Stimulated activated CD4-positive, alpha-beta T cell treated with anti-CD3 and anti-CD28 coated beads, Interleukin-4, amount 100 ng/mL, for 1 hour (primary cell): ENCODE data around the gene SMIM1.

Experiments used
- DNase-seq: peaks from one replicate; pipeline ENCODE4 v3.0.0-alpha.2; 2020

The SMIM1 gene

DNA sequence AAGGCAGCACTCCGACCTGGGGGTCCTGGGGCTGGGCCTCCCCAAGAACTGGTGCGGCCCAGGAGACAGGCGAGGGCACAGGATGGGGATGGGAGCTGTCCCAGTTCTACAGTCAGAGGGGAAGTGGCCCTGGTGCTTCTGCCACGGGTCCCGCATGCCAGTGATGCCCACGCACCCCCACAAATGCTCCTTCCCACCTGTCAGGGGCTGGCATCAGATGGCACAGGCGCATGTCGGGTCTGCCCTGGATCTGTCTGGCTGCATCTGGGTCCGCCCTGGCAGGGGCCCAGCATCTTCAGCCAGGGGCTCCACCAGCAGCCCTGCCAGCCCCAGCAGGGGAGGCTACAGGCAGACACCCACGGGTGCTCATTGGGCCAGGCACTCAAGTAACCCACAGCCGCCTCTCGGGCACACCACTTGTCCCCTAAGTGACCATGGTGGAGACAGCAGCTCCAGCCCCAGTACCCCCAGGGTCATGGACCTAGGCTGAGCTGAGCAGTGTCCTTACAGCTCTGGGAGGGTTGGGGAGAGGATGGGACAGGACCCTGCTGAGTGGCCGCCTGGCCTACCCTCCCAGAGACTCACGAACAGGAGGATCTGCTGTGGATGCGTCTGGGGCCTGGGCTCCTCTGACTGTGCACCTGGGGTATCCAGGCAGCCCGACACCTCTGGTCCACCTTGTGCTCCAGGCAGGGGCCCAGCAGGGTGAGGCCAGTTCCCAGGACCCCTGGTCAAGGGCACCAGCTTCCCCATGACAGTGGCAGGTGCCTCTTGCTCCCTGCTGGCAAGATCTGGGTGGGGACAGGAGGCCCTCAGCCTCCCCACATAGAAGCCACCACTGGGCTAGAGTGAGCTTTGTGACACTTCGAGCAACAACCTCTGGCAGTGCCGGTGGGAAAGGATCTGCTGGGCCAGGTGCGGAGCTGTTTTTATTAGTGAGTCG is 5.4 kb downstream of the SMIM1 start:
- no peak for DNase-seq

DNA sequence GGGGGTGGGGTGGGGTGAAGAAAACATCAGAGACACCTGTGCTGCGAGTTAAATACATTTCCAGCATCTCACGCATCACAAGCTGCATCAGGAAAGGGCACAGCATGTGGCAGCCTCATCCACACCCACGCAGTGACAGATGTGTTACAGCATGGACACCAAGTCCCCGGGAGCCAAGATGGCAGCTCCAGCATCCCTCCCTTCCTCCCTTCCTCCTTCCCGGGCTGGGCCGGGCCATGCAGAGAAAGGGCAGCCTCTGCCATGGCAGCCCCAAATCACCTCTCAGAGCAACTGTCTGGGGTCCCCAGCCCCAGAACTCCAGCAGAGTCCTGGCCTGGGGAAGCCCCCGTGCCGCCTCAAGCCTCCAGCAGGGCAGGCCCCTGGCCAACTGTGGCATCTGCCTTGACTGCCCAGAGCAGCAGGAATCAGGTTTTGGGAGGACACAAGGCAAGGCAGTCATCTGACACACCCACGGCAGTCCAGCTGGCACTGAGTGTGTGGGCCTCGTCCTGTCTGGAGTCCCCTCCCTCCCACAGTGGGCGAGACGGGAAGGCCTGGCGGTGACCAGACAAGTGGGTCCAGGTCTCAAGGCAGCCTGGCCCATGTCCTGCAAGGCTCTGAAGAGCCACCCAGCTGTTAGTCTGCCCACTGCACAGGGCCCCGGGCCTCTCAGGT is 6.2 kb downstream of the SMIM1 start:
- no peak for DNase-seq

DNA sequence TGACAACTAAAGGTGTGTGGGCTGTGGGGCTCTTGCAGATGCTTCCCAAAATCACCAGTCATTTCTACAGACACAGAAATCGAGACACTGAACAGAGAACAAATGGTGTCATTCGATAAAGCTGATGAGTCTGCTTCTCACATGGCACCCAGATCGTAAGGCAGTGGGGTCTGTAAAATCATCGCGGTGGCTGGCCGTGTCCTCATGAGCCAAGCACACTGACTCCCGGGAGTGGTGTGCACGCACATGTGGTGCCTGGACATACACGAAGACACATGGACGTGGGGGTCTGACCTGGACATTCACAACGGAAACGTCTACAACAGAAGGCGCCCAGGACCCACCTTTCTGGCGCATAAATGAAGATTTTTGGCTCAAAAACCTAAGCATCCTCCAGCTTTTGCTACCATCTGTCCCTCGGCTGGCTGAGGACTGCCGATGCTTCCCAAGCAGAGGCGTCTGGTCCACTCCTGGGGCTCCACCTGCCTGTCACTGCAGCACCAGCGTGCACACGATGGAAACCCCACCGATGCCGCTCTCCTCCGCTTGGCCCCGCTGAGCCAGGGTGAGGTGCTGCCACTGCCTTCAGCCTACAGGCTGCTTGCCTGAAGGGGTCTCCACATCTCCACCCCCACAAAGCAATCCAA is 6.8 kb downstream of the SMIM1 start:
- no peak for DNase-seq

DNA sequence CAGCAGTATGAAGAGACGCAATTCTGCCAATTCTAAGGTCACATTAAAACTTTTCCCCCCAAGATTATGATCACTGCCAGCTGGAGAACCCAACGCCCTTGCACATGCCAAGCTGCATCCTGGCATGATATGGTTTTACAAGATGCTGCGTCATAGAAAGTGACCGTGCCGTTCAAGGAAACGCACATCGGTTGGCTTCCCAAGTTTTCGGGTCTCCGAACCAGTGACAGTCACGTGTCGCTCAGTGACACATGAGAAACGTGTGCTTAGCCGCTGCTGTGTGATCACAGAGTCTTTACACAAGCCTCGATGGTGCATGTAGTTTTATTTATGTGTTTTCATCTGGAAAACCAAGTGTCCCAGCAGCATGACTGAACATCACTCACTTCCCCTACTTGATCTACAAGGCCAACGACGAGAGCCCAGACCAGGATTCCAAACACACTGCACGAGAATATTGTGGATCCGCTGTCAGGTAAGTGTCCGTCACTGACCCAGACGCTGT is 7.4 kb downstream of the SMIM1 start:
- no peak for DNase-seq

DNA sequence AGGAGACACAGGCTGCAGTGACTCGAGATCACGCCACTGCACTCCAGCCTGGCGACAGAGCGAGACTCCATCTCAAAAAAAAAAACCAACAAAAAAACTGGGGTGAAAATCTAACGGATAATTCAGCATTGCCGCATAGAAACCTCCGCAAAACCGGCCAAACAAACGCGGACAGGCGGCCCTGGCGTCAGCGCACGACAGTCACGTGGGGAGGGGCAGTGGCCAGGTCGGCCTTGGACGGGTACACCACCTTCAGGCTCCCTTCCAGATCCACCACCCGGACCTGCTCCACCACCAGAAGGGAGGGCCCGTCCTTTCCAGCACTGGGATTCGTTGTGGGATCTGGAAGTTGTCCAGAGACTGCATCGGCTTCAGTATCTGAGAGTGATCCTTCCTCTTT is 8.4 kb downstream of the SMIM1 start:
- no peak for DNase-seq

DNA sequence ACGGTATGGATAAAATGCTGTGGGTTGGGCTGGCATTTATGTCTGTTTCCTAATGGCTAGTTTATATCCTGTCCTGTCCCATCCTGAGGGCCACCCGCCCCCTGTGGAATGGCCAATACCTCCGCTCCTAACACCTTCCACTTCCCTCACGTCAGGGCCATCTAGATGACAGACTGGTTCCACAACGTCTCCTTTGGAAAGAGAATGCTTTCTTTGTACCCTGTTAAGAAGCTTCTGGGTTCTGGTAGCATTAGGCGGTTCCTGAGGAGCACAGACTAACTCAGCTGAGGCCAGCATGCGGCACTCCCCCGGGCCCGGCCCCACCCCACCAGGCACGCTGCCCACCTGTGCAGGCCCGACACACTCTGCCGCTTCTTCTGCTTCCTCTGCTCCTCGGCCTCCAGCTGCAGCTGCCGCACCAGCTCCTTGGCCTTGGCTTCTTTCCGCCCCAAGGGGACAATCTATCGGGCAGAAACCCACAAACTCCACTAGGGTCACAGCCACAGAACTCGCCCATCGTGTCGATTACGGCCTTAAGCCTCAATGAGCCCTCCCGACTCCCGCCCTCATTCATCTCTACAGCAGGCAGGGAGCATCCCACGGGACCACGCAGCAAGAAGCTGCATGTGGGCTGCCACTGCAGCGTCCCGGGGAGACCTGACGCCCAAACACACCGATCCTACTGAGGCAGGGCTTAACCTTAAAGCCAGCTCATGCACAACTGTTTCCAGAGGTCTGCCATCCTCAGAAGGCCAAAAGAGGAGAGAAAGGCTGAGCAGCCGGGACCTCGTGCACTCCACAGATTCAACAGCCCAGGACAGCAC is 11.3 kb downstream of the SMIM1 start:
- DNase-seq, result no peak

DNA sequence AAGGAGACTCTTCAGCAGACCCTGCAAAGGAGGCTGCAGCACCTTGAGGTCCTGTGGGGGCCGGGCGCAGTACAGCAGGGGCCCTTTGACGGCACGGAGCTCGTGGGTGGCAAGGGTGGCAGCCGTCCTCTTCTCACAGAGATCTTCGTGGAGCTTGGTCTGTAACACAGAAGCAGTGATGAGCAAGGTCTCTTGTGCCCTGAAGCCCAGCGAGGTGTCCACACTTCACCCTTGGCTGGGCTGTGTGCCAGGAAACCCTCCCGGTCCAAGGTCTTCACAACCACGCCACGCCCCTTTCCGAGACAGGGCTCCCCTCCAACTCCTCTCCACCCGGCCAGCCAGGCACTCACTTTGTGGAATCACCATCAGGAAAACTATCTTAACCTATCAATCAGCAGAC is 12.5 kb downstream of the SMIM1 start:
- no peak for DNase-seq

DNA sequence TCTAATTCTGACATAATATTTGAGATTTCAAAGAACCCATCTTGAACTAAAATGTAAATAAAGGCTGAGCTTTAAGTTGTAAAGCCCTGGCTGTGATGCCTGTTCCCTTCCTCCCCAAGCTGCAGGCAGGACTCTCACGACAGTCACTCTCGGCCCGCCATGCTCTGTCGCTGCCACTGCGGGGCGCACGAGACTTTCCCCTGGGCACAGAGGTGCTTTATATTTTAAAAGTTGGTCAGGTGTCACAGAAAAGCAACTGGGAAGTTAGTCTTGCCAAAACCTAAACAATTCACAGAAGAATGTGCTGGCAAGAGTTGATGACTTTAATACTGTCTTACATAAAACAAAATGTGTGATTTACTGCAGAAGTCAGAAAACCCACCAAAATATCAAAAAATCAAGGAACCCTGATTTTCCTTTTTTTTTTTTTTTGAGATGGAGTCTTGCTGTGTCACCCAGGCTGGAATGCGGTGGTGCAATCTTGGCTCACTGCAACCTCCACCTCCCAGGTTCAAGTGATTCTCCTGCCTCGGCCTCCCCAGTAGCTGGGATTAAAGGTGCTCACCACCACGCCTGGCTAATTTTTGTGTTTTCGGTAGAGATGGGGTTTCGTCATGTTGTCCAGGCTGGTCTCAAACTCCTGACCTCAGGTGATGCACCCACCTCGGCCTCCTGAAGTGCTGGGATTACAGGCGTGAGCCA is 13.1 kb downstream of the SMIM1 start:
- no peak for DNase-seq

DNA sequence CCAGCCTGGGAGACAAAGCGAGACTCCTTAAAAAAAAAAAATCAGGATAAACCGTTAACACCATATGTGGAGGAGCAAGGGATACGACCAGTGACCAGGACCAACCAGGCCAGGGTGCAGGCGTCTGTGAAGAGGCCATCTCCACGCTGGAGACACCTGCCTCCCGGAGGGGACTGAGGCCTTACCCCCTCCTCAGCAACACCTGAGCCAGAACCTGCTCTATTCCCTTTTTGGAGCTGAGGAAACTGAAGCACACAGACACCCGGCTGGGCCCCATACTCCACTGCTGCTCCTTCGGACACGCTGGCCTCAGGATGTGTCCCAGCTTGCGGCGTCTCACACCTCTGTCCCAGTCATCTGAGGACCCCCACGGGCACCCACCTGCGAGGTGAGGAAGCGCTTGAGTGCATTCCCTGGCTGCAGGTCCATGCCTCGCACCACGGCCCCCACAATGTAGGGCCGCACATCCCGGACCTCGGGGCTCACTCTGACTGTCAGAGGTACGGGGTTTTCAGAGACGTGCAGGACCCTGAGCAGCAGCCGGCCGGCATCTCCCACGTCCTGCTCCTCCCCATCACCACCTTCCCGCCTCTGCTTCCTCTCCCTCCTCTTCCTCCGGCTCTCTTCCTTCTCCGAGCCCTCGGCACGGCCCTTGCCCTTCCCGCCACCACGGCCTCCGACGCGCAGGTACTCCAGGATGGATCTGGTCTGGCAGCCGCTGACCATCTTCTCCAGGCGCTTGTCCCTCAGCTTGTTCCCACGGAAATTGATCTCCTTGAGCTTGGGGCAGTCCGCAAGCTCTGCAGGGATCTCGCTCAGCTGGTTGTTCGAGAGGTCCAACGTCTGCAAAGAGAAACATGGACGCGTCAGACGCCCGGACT is 14.2 kb downstream of the SMIM1 start:
- no peak for DNase-seq

DNA sequence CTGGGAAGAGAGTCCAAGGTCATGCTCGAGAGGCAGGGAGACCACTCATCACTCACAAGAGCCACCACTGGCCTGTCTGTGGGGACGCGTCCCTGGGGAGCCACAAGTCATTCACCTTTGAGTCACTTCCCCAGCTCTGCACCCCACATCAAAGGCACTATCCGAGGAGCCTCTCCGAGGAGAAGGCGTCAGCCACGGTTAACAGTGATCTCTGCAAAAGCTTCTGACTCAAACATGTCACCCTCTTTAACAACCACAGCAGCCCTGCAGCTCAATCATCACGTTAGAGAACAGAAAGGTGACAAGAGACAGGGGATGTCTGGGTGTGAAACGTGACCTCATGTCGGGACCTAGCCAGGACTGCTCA is 14.8 kb downstream of the SMIM1 start:
- peak; percentile 26 for DNase-seq

DNA sequence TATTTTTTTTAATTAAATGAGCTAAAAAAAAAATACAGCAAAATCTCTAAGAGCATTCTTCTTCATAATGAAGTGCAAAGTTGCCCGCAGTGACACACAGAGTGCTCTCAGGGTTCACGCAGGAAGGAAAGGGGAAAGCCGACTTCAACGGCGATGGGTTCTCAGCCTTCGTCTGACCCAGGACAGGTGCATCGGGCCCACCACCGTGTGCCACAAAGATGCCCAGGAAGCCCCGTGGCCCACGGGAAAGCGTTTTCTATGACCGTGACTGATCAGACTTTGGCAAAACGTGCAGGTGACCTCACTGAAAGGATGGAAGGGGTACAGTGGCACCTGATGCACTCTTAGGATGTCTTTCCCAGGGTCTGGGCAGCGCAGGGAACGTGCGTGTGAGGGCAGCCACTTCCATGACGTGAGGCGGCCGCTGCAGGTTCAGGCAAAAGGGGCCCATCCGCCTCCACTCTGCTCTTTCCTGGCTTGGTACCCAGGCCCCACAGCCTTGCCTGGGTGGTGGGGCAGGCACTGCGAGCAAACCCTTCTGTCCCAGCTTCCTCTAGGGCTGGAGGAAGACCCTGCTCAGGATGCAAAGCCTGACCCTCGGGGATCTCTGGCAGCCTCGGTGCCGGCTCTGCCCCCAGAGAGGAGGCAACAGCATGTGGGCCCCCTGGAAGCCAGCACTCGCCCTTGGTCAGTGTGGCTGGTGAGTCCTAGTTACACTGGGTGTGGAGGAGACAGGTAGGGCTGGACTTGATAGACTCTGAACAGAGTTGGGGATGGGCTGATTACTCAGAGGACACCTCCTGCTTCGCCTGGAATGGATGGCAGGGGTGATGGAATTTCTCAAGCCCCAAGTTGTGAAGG is 15.4 kb downstream of the SMIM1 start:
- DNase-seq, result no peak

DNA sequence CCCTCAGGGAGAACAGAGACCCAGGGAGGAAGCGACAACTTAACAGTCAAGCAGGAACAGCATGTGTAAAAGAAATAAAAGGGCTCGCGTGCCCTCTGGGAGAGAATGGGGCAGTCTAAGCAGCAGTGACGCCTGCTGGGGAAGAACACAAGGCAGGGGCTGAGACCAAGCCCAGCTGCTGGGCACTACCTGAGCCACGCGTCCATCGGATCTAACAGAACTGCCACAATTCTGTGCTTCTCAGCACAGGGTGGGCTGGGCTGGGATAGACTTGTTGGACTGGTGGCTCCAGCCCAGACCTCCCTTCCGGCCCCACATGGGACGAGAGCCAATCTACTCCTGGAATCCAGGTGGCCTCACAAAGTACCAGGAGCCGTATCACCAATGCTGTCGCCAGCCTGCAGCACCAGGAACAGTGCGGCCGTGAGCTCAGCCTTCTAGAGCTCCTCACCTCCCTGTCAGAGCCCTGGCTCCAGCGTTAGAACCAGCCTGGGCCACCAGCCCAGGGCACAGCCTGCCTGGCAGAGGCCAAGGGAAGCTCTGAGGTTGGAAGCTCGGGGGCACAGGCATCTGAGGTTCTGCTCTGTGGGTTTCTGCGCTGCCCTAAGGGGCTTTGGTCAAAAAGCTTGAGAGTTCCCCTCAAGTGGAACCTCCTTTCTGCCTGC is 16.3 kb downstream of the SMIM1 start:
- DNase-seq, result no peak

DNA sequence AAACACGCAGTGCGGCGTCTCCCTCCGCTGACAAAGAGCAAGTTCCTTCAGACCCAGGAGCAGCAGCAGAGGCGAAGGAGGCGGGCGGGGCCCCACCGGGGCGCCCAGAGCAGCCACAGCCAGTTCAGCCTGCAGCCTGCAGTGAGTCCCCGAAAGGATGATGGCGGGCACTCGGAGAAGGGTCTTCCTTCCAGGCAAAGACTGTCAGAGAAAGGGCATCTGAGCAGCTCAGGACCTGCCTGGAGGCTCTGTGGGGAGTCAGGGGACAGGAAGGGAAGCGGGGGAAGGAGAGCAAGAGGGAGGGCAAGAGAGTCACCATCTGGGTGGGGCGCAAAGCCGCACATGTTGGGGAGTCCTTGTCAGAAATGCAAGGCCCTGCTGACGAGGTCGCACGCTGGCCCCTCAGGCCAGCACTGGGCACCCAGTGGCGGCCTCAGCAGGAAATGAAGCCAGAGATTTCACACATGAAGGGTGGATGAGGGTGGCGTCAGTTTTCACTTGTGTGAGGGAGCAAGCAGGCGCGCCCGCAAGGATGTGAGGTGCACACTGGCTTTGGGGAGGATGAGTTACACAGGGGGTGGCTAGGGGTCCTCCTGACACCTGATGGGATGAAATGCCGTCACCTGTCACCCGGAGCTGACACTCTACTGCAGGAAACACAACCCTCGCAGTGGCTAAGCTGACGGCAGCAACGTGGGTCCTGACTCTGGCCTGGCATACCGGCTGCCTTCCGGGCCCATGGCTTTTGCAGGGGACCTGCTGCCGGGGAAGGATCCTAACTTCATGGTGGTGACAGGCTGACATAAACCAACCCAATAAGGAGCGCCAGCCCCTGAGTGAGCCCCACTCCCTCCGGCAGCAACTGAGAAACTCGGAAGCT is 17.1 kb downstream of the SMIM1 start:
- DNase-seq, result no peak

DNA sequence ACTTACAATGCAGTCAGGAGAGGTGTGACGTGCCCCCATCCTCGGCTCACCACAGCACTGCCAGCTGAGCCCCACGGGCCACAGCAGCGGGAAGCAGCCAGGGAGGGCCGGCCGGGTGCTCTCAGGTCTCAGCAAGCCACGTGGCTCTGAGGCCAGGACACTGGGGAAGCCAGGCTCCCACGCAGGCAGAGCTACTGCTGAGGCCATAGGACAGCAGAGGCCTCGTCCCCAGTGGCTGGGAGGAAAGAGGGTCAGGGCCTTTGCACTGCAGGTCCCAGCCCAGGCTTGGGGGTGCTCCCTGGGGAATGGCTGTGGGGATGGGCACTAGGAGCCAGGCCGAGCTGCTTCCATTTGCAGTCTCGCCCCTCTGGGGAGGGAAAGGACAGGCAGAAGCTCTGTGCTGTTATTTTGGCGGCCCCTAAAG is 18.0 kb downstream of the SMIM1 start:
- DNase-seq, result no peak

DNA sequence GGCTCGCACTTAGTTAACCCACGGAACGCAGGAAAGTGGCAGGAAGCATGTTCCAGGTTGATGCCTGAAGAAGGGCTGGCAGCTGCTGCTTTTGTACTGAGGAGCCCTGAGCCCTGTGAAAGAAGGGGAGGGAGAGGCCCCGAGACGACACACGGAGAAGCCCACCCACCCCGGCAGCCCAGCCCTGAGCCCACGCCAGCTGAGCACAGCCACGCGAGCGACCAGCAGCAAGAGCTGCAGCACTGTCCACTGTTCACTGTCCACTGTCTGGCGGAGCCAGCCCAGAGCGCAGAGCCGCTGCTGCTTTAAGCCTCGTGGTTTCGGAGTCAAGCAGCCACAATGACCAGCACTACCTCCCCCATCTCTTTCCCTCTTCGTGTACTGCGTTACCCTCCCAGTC is 18.4 kb downstream of the SMIM1 start:
- no peak for DNase-seq

DNA sequence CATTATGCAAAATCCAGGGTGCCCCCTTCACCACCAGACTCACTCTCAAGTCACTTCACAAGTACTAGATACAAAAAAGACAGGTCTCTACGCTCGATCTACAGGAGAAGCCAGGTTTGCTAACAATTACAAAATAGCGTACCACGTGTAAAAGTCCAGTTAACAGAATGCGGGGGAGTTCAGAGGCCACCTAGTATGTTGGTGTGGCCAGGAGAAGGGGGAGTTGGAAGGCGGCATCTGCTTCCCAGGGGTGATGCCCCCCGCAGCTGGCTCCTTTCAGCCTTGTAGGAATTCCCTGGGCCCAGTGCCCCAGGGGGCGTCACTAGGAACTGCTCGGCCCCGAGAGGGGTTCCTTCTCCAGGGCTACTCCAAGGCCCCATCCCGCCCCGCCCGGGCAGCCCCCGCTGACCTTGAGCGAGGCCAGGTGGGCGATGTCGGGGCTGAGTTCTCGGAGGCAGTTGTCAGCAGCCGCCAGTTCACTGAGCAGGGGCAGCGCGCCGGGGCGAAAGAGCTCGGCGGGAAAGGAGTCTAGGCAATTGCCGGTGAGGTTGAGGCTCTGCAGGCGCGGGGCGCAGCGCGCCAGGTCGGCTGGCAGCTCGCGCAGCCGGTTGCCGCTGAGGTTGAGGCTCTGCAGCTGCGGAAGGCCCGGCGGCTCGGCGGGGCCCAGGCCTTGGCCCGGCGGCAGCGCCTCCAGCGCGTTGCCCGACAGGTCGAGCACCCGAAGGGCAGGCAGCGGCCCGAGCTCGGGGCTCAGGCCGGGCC is 23.1 kb downstream of the SMIM1 start:
- DNase-seq, result no peak

DNA sequence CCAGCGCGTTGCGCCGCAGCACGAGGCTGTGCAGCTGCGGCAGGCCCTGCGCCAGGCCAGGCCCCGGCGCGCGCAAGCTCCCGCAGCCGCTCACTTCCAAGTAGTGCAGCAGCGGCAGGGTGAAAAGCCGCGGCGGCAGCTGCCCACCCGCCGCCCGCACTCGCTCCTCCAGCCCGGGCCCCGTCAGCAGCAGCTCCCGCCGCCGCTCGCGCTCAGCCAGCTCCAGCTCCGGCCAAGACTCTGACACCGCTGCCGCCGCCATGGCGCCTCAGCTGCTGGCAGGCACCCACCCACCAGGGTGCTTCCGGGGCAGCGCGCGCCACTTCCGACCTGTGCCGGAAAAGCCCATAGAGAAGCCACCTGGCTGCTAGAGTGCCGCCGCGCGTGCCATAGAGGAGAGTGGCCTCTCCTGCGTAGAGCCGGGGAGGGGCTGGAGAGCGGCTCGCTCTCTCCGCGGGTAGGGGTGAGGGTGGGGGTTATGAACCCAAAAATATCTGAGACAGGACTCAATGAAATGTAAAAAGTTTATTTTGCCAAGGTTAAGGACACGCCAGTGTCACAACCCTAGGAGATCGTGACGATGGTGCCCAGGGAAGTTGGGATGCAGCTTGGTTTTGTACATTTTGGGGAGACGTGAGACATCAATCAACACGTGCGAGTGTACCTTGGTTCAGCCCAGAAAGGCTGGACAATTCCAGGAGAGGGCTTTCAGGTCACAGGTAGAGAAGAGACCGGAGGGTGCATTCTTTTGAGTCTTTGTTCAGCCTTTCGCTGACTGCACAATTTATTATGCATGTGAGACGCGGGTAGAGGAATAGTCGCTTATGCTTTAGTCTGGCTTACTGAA is 23.9 kb downstream of the SMIM1 start, which contains the start of gene LRRC47:
Gene LRRC47, minus strand, starts transcription at position 284 of the 847 bp plus-strand sequence. Its CDS starts 22 bp downstream, at position 262.
- peak; percentile 96 for DNase-seq
